ENCODE data around the gene STRADA. TPM values are rescaled to one million over a fixed set of nuclear protein-coding genes. Genes with fewer than 3 reads are reported as not detected.

The STRADA gene
- total and polyA plus RNA-seq, 3 donors from 2014 or later, result 55.3 to 142 (median 78.7) TPM

DNA sequence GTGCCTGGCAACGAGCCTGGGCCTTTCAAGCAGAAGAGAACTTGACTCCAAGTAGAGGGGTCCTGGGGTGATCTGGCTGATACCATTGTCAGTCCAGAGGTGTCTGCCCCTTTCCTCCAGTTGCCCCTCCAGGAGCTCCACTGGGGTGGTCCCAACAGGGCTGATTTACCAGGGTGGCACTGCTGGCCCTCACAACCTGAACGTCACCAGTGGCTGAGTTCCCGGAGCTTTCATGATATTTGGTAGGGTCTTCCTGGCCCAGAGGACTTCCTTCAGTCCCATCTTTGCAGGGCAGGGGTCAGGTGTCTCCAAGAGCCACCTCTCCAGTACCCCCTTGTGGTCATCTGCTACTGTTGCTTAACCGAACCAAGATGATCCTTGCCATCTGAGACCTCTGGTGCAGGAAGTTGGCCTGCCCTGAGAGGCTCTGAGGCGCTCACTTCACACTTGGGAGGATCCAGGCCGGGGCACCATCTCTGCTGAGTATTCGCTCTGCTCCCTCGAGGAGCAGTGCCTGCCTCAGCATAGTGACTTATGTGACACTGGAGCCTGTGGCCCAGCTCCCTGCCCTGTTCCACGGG lies 45.1 kb downstream of the STRADA start:
- WGBS, 2 donors, result 67 to 74% methylated on average over 3 to 9 of the region's 9 CpGs
- Histone ChIP-seq H3K4me3 (no peak overlapping the region), H3K9me3 (no peaks in the 10 kb centered on the region), H3K4me1 (peaks cover 7% of the 10 kb centered on the region), H3K27ac (no peak overlapping the region), H3K36me3 (ENCODE audit: low read depth, missing control alignments) (no peaks in the 10 kb centered on the region), H3K27me3 (no peaks in the 10 kb centered on the region)
- peak; percentile 35 for DNase-seq
- TF ChIP-seq, protein P1, sequence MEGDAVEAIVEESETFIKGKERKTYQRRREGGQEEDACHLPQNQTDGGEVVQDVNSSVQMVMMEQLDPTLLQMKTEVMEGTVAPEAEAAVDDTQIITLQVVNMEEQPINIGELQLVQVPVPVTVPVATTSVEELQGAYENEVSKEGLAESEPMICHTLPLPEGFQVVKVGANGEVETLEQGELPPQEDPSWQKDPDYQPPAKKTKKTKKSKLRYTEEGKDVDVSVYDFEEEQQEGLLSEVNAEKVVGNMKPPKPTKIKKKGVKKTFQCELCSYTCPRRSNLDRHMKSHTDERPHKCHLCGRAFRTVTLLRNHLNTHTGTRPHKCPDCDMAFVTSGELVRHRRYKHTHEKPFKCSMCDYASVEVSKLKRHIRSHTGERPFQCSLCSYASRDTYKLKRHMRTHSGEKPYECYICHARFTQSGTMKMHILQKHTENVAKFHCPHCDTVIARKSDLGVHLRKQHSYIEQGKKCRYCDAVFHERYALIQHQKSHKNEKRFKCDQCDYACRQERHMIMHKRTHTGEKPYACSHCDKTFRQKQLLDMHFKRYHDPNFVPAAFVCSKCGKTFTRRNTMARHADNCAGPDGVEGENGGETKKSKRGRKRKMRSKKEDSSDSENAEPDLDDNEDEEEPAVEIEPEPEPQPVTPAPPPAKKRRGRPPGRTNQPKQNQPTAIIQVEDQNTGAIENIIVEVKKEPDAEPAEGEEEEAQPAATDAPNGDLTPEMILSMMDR (IDR thresholded peaks at IDR 0.05), result peak; percentile 16 to 38 (median 24)
- no peak for TF ChIP-seq POLR2A (IDR thresholded peaks at IDR 0.05)
- intact Hi-C loops (cut with DNase I; ENCODE audit: low total_unique reads), result no loop called here

DNA sequence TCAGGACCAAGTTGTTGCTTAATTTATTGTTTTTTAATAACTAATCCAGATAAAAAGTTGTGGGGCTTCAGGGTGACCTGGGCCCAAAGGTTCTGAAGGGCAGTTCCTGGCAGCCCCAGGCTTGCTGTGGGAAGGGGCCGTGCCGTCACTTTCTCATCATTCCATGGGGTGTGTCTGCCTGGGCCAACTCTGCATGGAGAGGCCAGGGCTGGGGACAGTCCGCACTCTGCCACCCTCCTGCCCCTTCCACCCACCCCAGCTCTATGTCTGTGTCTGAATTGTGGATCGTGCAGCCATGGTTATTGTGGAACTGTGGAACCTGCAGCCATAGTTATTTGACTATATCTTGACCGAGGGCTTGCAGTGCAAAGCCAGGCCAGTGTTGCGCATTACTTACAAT lies 45.7 kb downstream of the STRADA start:
- H3K36me3 ChIP-seq (ENCODE audit: low read depth, missing control alignments), result no peaks in the 10 kb centered on the region
- TF ChIP-seq, protein P1 (IDR thresholded peaks at IDR 0.05), result no peak
- TF ChIP-seq POLR2A (IDR thresholded peaks at IDR 0.05), result no peak
- no peak overlapping the region for H3K27ac ChIP-seq
- no peak for DNase-seq
- H3K27me3 ChIP-seq, result no peaks in the 10 kb centered on the region
- H3K4me3 ChIP-seq, result no peak overlapping the region
- H3K4me1 ChIP-seq, result peaks cover 1% of the 10 kb centered on the region
- 80 to 94% methylated on average over 5 to 6 of the region's 6 CpGs for WGBS, 2 donors
- intact Hi-C loops (cut with DNase I; ENCODE audit: low total_unique reads), result no loop called here
- H3K9me3 ChIP-seq, result no peaks in the 10 kb centered on the region

DNA sequence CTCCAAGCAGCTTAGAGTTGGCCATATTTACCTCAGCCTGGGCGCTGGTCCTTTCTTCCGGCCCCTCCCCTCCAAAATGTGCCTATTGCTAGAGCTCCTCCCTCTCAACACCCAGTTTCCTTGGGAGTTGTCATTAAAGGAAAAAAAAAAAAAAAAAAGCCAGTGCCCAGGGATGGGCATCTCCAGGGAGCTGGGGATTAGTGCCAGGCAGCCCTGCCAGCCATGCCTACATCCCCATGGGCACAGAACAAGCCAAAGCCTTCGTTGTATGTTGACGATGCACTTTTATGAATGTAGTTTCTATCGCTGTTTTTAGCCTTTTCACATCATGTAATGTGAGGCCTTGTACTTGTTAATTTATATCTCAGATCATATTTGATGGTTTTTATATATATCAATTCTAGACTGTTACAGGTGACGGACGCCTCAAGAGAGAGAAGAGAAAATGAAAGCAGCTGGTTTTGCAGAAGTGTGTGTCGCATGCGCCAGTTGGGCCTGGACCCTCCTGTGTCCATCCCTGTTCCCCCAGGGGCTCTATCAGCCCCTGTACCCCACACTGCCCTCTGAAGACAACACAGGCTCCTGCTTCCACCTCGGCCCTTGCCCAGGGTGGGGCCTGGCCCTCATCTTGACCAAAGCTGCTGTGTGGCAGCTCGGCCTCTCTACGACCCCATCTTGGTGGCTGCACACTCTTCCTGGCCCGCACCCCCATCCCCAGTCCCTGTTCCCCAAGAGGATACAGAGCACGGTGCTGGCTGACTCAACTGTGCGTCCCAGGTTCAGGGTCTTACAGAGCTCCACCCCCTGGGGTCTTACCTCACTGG lies 46.4 kb downstream of the STRADA start:
- H3K27me3 ChIP-seq, result no peaks in the 10 kb centered on the region
- no peak overlapping the region for H3K4me3 ChIP-seq
- no peaks in the 10 kb centered on the region for H3K36me3 ChIP-seq (ENCODE audit: low read depth, missing control alignments)
- DNase-seq, result no peak
- no peaks in the 10 kb centered on the region for H3K9me3 ChIP-seq
- intact Hi-C loops (cut with DNase I; ENCODE audit: low total_unique reads), result no loop called here
- no peak for TF ChIP-seq POLR2A (IDR thresholded peaks at IDR 0.05)
- TF ChIP-seq, protein P1 (IDR thresholded peaks at IDR 0.05), result no peak
- no peaks in the 10 kb centered on the region for H3K4me1 ChIP-seq
- no peak overlapping the region for H3K27ac ChIP-seq
- WGBS, 2 donors, result 80 to 86% methylated on average over 15 of the region's 15 CpGs

DNA sequence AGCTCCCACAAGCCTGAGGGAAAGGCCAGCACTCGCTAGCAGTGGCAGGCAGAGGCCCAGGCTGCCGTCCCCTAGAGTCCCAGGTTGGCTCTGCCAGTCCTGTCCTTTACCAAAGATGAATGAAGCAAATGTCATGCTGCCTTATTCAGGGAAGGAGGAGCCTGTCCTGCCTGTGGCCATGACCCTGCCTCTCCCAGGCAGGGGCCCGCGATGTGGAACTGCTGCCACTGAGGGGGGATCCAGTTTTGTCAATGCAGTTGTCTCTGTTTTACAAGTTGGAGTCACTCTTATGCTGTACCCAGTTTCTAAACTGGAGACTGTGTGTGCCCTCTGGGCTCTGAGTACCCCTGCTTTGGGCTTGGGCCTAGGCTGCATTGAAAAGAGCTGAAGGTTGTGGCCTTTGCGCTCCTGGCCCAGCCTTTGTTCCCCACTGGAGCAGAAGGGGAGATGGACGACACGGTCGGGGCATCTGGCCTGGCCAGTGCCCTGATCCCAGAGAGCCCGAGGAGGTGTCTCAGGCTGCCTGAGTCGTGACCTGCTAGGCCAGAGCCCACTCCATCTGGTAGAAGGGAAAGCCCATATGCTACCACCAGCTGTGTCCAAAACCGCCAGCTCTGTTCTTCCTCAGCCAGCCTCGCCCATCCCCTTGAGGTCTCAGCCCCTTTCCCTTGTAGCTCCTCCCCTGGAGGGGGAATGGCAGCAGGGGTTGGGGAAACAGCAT lies 47.2 kb downstream of the STRADA start:
- no peak for DNase-seq
- Histone ChIP-seq H3K9me3 (no peaks in the 10 kb centered on the region), H3K27me3 (no peaks in the 10 kb centered on the region), H3K27ac (no peak overlapping the region), H3K36me3 (ENCODE audit: low read depth, missing control alignments) (no peaks in the 10 kb centered on the region), H3K4me3 (no peak overlapping the region), H3K4me1 (no peaks in the 10 kb centered on the region)
- WGBS, 2 donors, result 58 to 81% methylated on average over 2 to 12 of the region's 12 CpGs
- TF ChIP-seq POLR2A (IDR thresholded peaks at IDR 0.05), result no peak
- TF ChIP-seq, protein P1 (IDR thresholded peaks at IDR 0.05), result no peak
- intact Hi-C loops (cut with DNase I; ENCODE audit: low total_unique reads), result no loop called here
